MM.1S (cell line): ENCODE measurements around the gene WDR37.

Source experiments
- CTCF ChIP-seq: fragments of 300-600 bp; sonication (generic); IDR thresholded peaks from 2 replicates; pipeline ENCODE4 v1.5.1; 2016; ENCODE audit warnings: antibody characterized with exemption, low read length, mixed read lengths
- EZH2 ChIP-seq: fragments of 300-600 bp; sonication (generic); optimal IDR thresholded peaks from 2 replicates; pipeline ENCODE3; 2017; ENCODE audit warnings: low read depth, mild to moderate bottlenecking, antibody characterized with exemption, low read length, mixed read lengths
- EZH2phosphoT487 ChIP-seq: fragments of 300-600 bp; sonication (generic); IDR thresholded peaks from 2 replicates; pipeline ENCODE4 v1.6.1; 2018; ENCODE audit warnings: antibody characterized with exemption, low read length

- TF ChIP-seq CTCF (no peak), EZH2phosphoT487 (no peak), EZH2 (no peak)
These were observed 115.4 kb downstream of the WDR37 start for GRCh38 chr10:1171586-1171985.
